HG03039 (cell line): ENCODE data around the gene LIPI.
"Not testable (repeated sequence)": the region's sequence is repeated elsewhere in the genome, so short reads cannot be mapped to it uniquely, and the experiment has no call there.

Experiments
- ATAC-seq: cut with Tn5 transposase; IDR thresholded peaks from one replicate; pipeline ENCODE4 v1.9.1; 2021; ENCODE audit warnings: mild to moderate bottlenecking, moderate library complexity; ENCODE audit not compliant: unreplicated experiment

Gene LIPI

GRCh38 chr21:14119038-14119437, 91.7 kb downstream of the LIPI start:
- ATAC-seq = no peak

GRCh38 chr21:14116080-14116481, 94.7 kb downstream of the LIPI start:
- ATAC-seq = peak; percentile 87

- no peak for ATAC-seq
Measured at GRCh38 chr21:14115646-14116045, 95.1 kb downstream of the LIPI start.

- ATAC-seq = no peak
Measured at GRCh38 chr21:14114251-14114650, 96.5 kb downstream of the LIPI start.

GRCh38 chr21:14104564-14104963, 106.2 kb downstream of the LIPI start:
- ATAC-seq = not testable (repeated sequence)

- ATAC-seq = no peak
Measured at GRCh38 chr21:14099570-14099969, 111.2 kb downstream of the LIPI start.

GRCh38 chr21:14097881-14098499, 112.8 kb downstream of the LIPI start:
- no peak for ATAC-seq

GRCh38 chr21:14096577-14096976, 114.2 kb downstream of the LIPI start:
- no peak for ATAC-seq

- no peak for ATAC-seq
Measured at GRCh38 chr21:14096172-14096571, 114.6 kb downstream of the LIPI start.

- ATAC-seq = no peak
Measured at GRCh38 chr21:14095056-14095455, 115.7 kb downstream of the LIPI start.

GRCh38 chr21:14092834-14093560, 117.8 kb downstream of the LIPI start:
- no peak for ATAC-seq

- not testable (repeated sequence) for ATAC-seq
Measured at GRCh38 chr21:14090184-14090583, 120.6 kb downstream of the LIPI start.

- no peak for ATAC-seq
Measured at GRCh38 chr21:14088391-14088790, 122.4 kb downstream of the LIPI start.

- ATAC-seq = no peak
Measured at GRCh38 chr21:14086553-14086952, 124.2 kb downstream of the LIPI start.

- ATAC-seq = no peak
Measured at GRCh38 chr21:14084701-14085100, 126.1 kb downstream of the LIPI start.

GRCh38 chr21:14084068-14084501, 126.7 kb downstream of the LIPI start:
- no peak for ATAC-seq

GRCh38 chr21:14080764-14081096, 130.0 kb downstream of the LIPI start:
- no peak for ATAC-seq

GRCh38 chr21:14080040-14080763, 130.6 kb downstream of the LIPI start:
- no peak for ATAC-seq

- no peak for ATAC-seq
Measured at GRCh38 chr21:14078746-14079375, 131.9 kb downstream of the LIPI start.

- ATAC-seq = no peak
Measured at GRCh38 chr21:14076143-14076806, 134.5 kb downstream of the LIPI start.
